Stimulated activated CD4-positive, alpha-beta T cell treated with anti-CD3 and anti-CD28 coated beads, Interleukin-2, amount 100 ng/mL, for 4 hours (primary cell): Measurements from ENCODE around the gene FIGNL1.
A peak's percentile ranks its signal among the peaks of the same experiment; 100 is the strongest.

Source experiments
- DNase-seq: peaks from one replicate; pipeline ENCODE4 v3.0.0-alpha.2; 2020; ENCODE audit warnings: low read depth

Gene FIGNL1

DNA sequence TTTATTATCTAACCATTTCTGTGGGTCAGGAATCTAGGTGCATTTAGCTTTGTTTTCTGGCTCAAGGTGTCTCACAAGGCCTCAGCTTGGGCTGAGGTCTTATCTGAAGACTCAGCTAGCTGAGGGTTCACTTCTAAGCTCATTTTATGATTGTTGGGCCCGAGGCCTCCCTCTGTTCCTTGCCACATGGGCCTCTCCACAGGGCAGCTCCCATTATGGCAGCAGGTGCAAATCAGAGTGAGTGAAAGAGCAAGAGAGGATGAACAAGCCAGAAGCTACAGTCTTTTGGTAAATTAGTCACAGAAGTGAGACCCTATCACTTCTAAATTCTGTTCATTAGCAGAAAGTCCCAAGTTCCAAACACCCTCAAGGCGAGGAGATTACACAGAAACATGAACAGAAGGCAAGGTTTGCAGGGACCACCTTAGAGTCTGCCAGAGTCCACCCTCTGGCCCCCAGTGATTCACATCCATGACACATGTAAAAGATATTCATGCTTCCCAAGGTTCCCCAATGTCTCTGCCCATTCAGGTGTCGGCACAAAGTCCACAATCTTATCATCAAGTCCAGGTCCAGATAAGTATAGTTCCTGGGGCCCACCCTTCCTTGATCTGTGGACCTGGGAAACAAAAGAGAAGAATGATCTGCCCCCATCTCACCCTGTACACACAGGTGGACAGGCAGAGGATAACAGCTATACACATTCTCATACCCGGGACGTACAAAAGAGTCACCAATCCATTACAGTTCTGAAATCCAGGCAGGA is 23.7 kb downstream of the FIGNL1 start:
- no peak for DNase-seq

DNA sequence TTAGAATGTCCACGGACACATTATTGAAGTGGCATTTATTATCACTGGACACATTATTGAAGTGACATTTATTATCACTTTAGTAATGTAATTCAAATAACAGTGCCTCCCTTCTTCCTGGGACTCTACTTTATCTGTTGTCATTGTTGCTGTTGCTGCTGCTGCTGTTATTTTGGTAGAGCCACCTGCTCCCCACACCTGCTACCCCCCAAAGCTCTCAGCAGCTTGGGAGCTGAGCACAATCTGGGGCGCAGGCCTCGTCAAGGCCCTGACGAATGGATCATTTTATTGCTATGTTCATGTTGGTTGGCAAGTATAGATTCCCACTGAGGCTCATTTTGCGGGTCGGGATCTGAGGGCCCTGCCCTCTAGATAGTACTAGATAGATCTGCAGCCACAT is 24.8 kb downstream of the FIGNL1 start:
- no peak for DNase-seq

DNA sequence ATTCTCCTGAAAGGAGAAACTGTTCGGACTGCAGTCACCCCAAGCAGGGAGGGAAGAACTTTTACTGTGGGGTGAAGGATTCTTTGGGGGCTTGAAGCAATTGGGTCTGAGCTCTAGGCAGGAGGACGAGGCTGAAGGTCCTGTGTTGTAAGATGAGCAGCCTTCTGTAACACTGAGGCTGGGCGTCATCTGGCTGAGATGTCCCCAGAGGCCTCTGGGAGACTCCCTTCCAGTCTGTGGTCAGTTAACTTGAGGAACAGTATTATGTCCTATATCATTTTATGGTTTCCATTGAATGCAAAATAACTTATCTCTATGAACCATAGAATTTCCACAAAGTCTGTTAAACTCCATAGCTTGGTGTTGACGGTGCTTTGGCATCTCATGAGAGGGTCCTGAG is 26.3 kb downstream of the FIGNL1 start:
- DNase-seq = no peak

DNA sequence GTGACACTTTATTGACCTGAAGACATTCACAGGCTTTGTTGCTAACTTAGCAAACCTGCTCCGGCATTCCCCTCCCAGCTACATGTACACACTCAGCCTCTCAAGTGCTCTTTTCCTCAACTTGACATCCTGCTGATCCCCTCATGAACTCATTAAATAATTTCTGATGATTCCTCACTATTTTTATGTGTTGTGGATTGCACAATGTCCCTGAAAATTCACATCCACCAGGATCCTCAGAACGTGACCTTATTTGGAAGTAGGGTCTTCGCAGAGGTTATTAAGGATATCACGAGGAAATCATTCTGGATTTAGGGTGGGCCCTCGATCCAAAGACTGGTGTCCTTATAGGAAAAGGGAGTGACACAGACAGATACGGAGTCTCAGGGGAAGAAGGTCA is 27.3 kb downstream of the FIGNL1 start:
- DNase-seq = no peak

DNA sequence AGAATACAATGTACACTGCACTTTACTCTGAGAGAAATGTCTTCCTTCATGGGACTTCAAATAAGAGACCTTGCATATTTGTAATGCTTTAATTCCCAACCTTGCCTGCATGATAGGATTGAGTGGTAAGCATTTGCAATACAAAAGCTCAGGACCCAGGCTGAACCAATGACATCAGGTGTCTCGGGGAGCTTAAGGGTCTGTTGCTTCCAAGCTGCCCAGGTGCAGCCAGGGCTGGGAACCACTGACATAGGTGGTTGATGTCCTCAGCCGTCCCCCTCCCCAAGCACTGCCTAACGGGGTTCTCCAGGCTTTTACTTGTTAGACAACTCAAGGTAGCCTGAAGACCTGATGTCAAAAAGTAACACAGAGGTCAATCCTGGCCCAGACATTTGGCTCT is 29.1 kb downstream of the FIGNL1 start:
- no peak for DNase-seq

DNA sequence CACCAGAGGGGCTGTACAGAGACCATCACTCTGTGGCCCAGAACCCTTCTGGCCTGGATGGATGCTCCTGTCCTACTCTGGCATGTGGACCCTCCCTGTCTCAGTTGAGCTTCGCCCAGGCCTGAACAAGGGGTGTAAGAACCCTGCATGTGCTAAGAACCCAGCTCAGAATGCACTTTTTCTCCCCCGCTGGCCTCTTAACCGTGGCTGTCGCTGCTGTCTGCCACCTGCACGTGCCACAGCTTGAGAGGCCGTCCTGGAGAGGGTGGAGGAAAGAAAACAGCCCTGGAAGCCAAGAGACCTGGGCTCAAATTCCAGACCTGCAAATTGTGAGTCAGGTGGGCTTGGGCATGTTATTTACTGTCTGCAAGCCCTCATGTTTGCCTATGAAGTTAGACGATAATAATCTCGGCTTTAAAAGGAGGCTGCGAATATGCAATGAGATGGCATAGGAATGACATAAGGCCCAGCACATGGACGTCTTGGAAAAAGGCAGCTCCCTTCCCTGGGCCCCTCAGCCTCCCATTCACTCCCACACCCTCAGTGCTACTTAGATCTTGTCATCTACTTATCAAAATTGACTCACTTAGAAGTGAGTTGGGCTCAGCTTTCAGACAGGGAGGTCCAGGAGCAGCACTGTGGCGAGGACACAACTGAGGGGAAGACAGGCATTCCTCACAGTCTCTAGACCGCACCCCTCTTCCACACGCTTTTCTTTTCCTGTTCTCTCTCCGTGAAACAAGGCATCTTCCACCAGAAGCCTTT is 31.4 kb downstream of the FIGNL1 start:
- DNase-seq = no peak

DNA sequence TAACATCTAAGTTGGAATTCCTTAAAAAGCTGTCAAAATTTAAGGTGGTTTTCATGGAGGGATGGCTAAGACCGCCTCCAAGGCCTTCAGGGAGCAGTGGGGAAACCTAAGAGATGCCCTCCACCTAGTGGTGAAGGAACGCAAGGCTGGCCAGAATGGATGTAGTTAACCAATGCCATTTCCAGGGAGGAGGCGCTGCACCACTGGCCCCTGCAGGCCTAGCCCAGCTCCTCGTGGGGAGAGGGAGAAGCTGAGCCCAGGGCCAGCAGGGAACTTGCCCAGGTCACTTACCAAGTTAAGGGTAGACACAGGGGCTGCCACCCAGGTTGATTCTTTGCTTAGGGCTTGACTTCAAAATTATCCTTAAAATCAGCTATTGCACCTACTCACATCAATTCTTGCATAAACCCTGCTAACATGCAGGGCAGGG is 32.0 kb downstream of the FIGNL1 start:
- peak; percentile 55 for DNase-seq

DNA sequence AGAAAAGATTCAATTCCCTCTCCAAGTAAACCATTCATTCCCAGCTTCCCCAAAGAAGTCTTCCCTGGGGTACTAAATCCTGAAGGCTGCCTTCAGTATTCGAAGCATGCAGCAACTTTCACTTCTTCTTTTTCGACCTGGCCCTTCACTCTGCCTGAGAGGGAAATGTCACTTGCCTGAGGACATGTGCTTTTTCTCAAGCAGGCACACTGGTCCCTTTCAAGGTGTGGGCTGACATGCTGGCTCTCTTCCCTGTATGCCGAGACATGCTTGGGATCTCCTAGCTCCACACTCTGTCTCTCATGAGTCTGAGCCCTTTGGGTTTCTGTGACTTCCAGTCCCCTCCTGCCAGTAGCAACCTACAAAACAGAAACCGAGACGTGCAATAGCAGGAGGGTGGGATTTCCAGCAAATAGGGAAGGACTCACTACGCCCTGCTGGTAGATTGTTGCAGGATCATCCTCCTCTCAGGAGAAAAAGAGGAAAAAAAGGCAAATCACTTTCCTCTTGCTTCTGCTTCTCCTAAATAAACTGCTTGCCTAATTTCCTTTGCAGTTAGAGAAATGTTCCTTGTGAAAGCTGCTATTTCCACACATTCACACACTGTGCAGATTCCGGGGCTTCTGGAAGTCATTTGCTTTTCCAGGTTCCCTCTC is 33.5 kb downstream of the FIGNL1 start:
- DNase-seq = no peak

DNA sequence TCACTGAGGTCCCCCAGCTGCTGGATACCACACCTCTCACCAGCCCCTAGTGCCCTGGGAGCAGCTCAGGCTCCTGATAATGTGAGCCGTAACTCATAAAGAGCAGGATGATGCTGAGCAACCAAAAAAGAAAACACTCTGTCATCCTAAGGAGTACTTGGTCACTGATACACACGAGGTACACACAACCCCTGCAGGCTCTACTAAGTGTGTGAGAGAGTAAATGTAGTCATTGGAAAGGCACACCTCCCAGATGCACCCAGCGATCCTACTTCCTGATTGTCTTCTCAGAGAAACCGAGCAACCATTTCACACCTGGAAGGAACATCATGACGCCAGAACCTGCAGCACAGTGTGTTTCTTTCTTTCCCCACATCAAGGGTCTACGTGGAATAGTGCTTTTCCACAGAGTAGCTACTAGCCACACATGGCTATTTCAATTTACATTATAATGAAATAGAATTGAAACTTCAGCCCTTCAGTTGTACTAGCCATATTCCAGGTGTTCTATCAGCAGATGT is 34.2 kb downstream of the FIGNL1 start:
- DNase-seq = no peak

DNA sequence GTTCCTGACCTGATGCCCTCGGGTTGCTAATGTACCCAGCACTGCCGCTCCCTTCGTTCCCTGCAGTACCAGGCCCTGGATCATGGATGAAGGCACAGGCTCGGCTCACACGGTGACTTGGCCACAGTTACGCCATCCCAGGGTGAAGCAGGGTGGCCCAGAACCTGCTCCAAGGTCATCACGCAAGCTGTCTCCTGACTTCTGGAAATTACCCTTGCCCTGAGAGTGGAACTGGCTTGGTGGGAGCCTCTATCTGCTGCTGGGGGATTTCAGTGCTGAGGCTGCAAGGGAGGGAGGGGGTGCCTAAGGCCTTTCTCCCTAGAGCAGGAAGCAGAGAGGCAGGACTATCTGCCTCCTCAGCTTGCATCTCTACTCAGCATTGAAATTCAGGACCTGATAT is 36.6 kb downstream of the FIGNL1 start:
- no peak for DNase-seq

DNA sequence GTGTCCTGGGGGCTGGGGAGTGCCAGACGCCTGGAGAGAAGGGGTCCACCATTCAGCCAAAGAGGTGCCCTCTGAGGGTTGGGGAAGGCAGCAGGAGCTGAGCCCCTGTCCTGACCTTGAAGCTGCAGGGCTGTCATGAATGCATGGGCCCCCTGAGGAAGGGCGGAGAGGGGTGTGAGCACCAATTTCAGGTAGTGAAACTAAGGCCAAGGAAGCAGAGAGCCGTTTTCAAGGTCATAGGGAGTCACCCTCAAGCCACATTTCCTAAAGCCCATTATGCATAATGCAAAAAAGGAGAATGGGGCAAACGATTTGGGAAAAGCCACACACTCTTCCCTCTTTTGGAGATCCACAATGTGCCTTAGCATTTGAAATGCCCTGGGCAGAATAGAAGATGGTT is 37.2 kb downstream of the FIGNL1 start:
- no peak for DNase-seq

DNA sequence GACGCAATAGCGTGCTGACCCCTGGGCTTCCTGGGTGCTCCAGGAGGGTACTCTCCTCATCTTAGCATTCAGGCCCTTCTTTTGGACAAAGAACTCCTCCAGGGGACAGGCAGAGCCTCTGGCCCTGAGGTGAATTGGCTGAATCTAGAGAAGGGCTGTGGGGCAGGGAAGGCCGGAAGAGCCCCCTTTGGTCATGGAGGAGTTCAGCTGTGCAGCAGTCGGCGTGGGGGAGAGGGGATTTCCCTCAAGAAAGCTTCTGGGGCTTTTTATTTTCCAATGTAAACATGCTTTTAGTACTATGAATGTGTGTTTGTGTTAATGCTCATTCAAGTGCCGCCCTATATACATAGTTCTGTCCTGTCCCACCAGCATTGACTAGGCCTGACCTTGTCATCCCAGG is 38.8 kb downstream of the FIGNL1 start:
- no peak for DNase-seq

DNA sequence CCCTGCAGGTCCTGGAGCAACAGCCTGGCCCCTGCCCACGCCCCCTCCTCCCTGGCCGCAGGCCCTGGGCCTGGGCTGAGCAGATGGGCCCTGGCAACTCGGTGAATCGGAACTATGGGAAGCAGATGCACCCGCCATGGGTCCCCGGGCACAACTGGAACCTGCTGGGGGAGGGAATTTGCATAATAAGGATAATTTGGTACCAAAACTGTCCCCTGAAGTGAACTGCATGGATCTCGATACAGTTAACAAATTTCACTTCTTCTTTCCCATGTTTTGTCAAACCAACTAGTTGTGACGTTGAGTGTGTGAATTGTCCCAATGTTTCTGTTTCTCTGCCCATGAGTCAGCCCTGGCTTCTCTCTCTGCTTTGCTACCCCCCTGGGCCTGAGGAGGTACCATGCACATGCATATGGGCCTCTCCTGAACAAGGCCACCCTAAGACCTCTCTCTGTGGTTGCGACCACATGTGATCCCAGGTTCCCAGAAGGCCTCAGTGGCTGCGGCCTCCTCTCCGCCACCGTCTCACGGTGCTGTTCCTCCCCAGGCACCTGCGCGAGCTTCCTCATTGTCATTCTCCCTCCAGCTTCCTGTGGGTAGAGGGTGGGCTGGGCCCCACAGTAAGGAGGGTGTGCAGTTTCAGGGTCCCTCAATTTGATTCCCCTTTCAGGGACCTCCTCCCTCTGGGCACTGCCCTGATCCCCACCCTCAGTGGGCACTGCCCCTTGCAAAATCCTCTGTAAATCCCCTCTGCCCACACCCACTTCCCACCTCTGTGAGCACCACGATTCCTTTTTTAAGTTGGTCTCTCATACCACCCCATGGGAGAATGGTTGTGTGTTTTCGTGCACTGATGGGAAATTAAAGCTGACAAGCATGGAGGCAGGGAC is 40.0 kb downstream of the FIGNL1 start:
- no peak for DNase-seq

DNA sequence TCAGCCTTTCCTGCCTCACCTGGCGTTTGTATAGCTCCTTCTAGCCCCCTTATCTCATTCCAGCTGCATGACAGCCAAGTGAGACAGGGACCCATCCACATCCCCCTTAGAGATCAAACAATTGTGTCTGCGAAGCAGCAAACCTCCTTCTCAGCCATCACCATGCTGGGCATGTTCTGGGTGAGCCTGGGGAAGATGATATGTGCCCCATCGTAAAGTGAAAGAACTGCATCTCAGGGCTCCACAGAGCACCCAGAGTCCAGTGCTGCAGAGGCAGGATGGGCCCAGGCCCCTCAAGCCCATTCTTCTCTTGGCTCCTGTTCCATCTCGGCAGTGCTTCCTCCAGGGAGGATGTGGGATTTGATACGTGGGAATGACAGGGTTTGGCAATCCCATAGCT is 43.2 kb downstream of the FIGNL1 start:
- DNase-seq = no peak

DNA sequence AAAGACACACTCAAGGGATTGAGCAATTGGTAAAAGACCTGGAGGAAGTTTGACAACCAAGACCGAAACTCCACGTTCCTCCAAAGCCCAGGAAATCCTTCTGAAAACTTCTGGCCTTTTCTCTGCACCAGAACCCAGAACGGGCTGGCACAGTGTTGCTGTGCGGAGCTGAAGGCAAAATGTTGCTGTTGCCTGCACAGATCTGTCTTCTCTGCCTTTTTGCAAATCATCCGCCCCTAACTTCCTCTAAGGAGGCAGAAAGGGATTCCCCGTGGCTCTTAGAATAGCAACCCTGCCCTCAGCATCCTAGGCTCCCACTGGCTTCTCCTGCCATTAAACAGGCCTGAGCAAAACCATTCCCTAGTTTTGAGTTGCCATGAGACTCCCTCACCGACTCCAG is 44.9 kb downstream of the FIGNL1 start:
- DNase-seq = no peak

DNA sequence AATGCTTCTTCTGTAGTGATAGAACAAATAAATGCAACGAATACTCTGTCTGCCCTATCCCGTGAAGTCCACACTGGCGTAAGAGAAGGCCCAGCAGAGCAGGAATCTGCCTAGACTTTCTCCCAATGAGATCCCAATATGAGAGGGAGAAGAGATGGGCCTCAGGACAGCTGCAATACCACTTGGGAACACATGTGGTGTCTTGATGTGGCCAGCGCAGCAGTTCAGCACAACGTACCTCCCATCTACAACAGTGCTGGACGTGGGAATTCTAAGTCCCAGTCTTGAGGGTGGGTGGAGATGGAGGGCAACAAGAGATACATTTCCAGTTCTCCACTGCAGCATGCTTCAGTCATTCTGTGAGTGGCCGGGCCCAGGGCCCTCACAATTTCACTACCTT is 45.8 kb downstream of the FIGNL1 start:
- no peak for DNase-seq

DNA sequence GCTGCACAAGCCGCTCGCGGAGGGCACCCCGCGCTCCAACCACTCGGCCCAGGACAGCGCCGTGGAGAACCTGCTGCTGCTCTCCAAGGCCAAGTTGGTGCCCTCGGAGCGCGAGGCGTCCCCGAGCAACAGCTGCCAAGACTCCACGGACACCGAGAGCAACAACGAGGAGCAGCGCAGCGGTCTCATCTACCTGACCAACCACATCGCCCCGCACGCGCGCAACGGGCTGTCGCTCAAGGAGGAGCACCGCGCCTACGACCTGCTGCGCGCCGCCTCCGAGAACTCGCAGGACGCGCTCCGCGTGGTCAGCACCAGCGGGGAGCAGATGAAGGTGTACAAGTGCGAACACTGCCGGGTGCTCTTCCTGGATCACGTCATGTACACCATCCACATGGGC is 50.0 kb downstream of the FIGNL1 start:
- no peak for DNase-seq

DNA sequence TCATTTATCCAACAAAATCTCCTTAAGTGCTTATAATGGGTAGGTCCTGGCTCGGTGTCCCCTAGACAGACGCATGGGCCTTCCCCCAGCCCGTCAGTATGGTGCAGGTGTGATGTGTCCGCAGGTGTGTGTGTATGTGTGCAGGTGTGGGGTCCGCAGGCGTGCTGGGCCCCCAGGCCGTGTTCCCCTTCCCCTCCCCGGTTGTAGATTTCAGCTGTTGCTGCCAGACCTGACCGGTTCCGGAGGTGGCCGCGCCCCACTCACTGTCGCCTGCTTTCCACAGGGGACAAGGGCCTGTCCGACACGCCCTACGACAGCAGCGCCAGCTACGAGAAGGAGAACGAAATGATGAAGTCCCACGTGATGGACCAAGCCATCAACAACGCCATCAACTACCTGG is 50.5 kb downstream of the FIGNL1 start:
- DNase-seq = no peak

DNA sequence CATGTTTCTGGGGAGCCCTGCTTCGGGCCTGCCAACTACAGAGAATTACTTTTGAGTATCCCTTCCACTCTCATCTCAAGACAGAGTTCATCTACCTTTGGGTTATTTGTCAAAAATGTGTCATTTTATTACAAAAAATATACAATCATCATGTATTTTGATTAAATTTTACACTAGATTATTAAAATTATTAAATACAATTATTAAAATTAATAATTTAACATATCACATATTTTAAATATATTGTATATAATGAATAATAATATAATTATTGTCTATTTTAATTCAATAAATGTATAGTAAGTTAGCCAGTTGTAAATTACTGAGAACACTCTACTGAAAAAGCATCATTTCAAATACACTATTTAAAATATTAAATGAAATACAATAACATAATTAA is 50.9 kb downstream of the FIGNL1 start:
- DNase-seq = no peak

DNA sequence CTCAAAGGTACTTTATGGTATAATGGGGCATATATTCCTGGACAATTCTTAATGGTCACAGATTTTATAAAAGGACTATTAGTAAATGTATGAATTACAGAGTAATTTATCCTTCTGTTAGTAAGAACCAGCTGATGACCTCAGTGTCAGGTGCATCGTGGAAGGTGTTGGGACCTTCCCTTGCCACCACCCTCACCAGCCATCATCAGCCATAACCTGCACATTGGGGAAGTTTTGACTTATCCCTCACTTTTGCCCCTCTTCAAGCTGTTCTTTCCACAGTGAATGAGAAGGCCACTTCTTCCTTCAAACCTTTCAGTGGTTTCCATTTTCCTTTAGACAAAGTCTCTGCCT is 52.2 kb downstream of the FIGNL1 start:
- DNase-seq = no peak

DNA sequence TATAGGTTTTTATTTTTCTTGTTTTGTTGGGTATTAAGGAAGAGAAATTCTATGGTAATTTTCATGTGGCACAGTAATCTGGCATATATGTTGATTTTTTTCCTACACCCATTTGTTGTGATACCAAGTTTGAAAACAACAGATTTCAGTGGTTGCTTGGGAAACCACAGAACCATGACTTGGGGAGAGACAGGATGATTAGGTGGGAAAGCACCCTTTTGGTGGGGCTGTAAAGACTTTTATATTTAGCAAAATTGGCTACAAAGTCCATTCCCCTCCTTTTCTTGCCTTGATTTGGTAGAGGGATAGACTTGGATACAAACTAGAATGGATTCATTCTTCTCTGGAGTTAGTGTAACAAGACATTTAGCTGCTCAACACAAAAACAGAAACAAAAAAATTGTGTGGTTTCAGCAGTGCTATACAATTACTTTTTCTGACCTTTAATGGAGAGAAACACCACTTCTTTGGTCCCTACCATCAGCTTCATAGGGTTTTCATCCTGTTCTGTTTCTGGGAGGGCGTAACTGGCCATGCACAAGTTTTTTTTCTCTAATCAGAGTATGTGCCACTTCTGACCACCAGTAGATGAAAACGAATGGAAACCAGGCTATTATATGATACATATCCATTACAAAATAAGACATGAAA is 52.7 kb downstream of the FIGNL1 start:
- peak; percentile 13 for DNase-seq

DNA sequence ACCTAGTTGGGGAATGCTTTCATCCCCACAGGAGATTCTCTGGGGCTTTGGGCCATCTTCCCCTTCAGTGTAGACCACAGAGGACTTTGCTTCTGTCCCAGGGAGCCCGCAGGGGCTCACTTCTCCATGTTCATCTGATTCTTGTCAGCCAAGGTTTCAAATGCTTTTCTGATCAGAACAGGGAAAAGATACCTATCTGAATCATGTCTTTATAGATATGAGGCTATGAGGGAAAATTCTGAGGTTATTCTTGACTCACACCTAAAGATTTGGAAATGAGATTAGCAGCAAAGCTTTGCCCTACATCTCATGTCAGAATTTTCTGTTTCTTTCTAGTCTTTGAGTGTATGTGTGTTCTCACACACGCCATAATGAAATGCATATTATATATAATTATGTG is 53.3 kb downstream of the FIGNL1 start:
- DNase-seq = no peak
